ENCODE measurements around the gene LRCH1. TPM values are rescaled to one million over a fixed set of nuclear protein-coding genes. Genes with fewer than 3 reads are reported as not detected.

Gene LRCH1
- total and polyA plus RNA-seq, 2 experiments from 2014 or later: 3.9 to 9.2 TPM

GRCh38 chr13:46757640-46758039 lies 204.7 kb downstream of the LRCH1 start:
- Histone ChIP-seq H4K20me1 (replicated peaks; ENCODE audit: insufficient read depth) (no peaks in the 10 kb centered on the region), H3K4me1 (ENCODE audit: insufficient read depth) (no peaks in the 10 kb centered on the region), H3K79me2 (replicated peaks; ENCODE audit: insufficient read depth) (no peaks in the 10 kb centered on the region), H2AFZ (no peak overlapping the region), H3K4me2 (no peak overlapping the region), H3K4me3 (no peak overlapping the region), H3K9me2 (ENCODE audit: insufficient read depth) (0 out of 2 replicates have a peak, but pooled peaks cover 4% of the 10 kb centered on the region), H3K27ac (ENCODE audit: low read depth) (no peak overlapping the region), H3F3A (replicated peaks; ENCODE audit: low read depth) (no peaks in the 10 kb centered on the region), H3K27me3 (ENCODE audit: insufficient read depth) (no peaks in the 10 kb centered on the region), H3K36me3 (ENCODE audit: insufficient read depth) (no peaks in the 10 kb centered on the region)
- Mint-ChIP-seq H3K27ac (no peak overlapping the region), H3K9me3 (no peaks in the 10 kb centered on the region), H3K4me3 (no peak overlapping the region), H3K27me3 (ENCODE audit: insufficient read depth, low read depth, poor library complexity) (peaks cover 1% of the 10 kb centered on the region), H3K36me3 (ENCODE audit: low read depth) (no peaks in the 10 kb centered on the region), H3K4me1 (peaks cover 5% of the 10 kb centered on the region; the same call in 2 of the 3 replicates)
- no peak for TF ChIP-seq EZH2phosphoT487 (IDR thresholded peaks at IDR 0.05; ENCODE audit: unreplicated experiment)
- TF ChIP-seq, protein P1, sequence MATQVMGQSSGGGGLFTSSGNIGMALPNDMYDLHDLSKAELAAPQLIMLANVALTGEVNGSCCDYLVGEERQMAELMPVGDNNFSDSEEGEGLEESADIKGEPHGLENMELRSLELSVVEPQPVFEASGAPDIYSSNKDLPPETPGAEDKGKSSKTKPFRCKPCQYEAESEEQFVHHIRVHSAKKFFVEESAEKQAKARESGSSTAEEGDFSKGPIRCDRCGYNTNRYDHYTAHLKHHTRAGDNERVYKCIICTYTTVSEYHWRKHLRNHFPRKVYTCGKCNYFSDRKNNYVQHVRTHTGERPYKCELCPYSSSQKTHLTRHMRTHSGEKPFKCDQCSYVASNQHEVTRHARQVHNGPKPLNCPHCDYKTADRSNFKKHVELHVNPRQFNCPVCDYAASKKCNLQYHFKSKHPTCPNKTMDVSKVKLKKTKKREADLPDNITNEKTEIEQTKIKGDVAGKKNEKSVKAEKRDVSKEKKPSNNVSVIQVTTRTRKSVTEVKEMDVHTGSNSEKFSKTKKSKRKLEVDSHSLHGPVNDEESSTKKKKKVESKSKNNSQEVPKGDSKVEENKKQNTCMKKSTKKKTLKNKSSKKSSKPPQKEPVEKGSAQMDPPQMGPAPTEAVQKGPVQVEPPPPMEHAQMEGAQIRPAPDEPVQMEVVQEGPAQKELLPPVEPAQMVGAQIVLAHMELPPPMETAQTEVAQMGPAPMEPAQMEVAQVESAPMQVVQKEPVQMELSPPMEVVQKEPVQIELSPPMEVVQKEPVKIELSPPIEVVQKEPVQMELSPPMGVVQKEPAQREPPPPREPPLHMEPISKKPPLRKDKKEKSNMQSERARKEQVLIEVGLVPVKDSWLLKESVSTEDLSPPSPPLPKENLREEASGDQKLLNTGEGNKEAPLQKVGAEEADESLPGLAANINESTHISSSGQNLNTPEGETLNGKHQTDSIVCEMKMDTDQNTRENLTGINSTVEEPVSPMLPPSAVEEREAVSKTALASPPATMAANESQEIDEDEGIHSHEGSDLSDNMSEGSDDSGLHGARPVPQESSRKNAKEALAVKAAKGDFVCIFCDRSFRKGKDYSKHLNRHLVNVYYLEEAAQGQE (IDR thresholded peaks at IDR 0.05; ENCODE audit: unreplicated experiment): no peak
- TF ChIP-seq ETS1 (IDR thresholded peaks at IDR 0.05): no peak
- no peak for TF ChIP-seq STAT1 (IDR thresholded peaks at IDR 0.05; ENCODE audit: unreplicated experiment)
- TF ChIP-seq ZNF114 (CRISPR knock-in tag; IDR thresholded peaks at IDR 0.05): no peak
- TF ChIP-seq ZNF331 (CRISPR knock-in tag; IDR thresholded peaks at IDR 0.05; ENCODE audit: low read depth): no peak
- TF ChIP-seq JUNB (IDR thresholded peaks at IDR 0.05; ENCODE audit: unreplicated experiment): no peak
- no peak for TF ChIP-seq CTCF (conservative IDR thresholded peaks at IDR 0.05; ENCODE audit: low read depth in 2 of 2)
- TF ChIP-seq, protein P2, sequence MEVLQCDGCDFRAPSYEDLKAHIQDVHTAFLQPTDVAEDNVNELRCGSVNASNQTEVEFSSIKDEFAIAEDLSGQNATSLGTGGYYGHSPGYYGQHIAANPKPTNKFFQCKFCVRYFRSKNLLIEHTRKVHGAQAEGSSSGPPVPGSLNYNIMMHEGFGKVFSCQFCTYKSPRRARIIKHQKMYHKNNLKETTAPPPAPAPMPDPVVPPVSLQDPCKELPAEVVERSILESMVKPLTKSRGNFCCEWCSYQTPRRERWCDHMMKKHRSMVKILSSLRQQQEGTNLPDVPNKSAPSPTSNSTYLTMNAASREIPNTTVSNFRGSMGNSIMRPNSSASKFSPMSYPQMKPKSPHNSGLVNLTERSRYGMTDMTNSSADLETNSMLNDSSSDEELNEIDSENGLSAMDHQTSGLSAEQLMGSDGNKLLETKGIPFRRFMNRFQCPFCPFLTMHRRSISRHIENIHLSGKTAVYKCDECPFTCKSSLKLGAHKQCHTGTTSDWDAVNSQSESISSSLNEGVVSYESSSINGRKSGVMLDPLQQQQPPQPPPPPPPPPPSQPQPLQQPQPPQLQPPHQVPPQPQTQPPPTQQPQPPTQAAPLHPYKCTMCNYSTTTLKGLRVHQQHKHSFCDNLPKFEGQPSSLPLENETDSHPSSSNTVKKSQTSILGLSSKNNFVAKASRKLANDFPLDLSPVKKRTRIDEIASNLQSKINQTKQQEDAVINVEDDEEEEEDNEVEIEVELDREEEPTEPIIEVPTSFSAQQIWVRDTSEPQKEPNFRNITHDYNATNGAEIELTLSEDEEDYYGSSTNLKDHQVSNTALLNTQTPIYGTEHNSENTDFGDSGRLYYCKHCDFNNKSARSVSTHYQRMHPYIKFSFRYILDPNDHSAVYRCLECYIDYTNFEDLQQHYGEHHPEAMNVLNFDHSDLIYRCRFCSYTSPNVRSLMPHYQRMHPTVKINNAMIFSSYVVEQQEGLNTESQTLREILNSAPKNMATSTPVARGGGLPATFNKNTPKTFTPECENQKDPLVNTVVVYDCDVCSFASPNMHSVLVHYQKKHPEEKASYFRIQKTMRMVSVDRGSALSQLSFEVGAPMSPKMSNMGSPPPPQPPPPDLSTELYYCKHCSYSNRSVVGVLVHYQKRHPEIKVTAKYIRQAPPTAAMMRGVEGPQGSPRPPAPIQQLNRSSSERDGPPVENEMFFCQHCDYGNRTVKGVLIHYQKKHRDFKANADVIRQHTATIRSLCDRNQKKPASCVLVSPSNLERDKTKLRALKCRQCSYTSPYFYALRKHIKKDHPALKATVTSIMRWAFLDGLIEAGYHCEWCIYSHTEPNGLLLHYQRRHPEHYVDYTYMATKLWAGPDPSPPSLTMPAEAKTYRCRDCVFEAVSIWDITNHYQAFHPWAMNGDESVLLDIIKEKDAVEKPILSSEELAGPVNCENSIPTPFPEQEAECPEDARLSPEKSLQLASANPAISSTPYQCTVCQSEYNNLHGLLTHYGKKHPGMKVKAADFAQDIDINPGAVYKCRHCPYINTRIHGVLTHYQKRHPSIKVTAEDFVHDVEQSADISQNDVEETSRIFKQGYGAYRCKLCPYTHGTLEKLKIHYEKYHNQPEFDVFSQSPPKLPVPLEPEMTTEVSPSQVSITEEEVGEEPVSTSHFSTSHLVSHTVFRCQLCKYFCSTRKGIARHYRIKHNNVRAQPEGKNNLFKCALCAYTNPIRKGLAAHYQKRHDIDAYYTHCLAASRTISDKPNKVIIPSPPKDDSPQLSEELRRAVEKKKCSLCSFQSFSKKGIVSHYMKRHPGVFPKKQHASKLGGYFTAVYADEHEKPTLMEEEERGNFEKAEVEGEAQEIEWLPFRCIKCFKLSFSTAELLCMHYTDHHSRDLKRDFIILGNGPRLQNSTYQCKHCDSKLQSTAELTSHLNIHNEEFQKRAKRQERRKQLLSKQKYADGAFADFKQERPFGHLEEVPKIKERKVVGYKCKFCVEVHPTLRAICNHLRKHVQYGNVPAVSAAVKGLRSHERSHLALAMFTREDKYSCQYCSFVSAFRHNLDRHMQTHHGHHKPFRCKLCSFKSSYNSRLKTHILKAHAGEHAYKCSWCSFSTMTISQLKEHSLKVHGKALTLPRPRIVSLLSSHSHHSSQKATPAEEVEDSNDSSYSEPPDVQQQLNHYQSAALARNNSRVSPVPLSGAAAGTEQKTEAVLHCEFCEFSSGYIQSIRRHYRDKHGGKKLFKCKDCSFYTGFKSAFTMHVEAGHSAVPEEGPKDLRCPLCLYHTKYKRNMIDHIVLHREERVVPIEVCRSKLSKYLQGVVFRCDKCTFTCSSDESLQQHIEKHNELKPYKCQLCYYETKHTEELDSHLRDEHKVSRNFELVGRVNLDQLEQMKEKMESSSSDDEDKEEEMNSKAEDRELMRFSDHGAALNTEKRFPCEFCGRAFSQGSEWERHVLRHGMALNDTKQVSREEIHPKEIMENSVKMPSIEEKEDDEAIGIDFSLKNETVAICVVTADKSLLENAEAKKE (CRISPR knock-in tag; IDR thresholded peaks at IDR 0.05): no peak
- TF ChIP-seq CREB1 (CRISPR knock-in tag; IDR thresholded peaks at IDR 0.05; ENCODE audit: low read depth): no peak
- TF ChIP-seq NANOG (IDR thresholded peaks at IDR 0.05; ENCODE audit: borderline replicate concordance): no peak
- DNase-seq (ENCODE audit: low spot score) (no peak), ATAC-seq (no peak)
